Measurements from ENCODE around the gene KRT6B.

The KRT6B gene

DNA sequence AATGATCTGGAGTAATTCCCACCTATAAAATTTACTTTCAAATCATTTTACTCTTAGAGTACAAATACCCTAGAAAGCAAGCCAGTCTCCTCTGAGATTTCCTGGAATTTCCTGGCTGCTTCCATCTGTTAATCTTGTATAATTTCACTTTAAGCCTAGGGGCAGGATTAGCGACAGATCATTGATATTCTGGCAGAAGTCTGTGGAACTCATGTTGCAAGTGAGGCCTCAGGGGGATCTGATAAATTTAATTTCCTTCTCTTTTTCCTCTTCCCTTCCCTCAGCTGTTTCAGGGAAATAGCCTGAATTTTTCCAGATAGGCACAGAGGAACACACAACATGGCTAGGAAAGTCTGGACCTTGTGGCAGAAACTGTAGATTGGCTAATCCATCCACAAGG is 47.0 kb upstream of the KRT6B start:
- Histone ChIP-seq H3K27me3 (ENCODE audit: insufficient read depth, low read length, poor library complexity, severe bottlenecking) (no peaks in the 10 kb centered on the region), H3K79me2 (ENCODE audit: insufficient read depth, low read length) (no peaks in the 10 kb centered on the region), H3K9ac (ENCODE audit: low read depth, low read length, poor library complexity, severe bottlenecking) (no peak overlapping the region), H3K4me1 (ENCODE audit: insufficient read depth, low read length, poor library complexity, severe bottlenecking) (no peaks in the 10 kb centered on the region), H4K20me1 (ENCODE audit: insufficient read depth, low read length, poor library complexity, severe bottlenecking) (no peaks in the 10 kb centered on the region), H3K9me3 (ENCODE audit: insufficient read depth, low read depth, low read length) (0 out of 2 replicates have a peak, but pooled peaks cover 3% of the 10 kb centered on the region), H3K4me3 (ENCODE audit: low read length, poor library complexity, severe bottlenecking) (no peak overlapping the region), H3K4me2 (ENCODE audit: low read depth, low read length, poor library complexity, severe bottlenecking) (no peak overlapping the region), H3K9me2 (replicated peaks; ENCODE audit: low read depth, low read length) (no peaks in the 10 kb centered on the region), H3K36me3 (ENCODE audit: insufficient read depth, low read length) (no peaks in the 10 kb centered on the region), H3F3A (ENCODE audit: low read depth) (no peaks in the 10 kb centered on the region), H2AFZ (ENCODE audit: low read length) (no peak overlapping the region)
- TF ChIP-seq, protein P1, sequence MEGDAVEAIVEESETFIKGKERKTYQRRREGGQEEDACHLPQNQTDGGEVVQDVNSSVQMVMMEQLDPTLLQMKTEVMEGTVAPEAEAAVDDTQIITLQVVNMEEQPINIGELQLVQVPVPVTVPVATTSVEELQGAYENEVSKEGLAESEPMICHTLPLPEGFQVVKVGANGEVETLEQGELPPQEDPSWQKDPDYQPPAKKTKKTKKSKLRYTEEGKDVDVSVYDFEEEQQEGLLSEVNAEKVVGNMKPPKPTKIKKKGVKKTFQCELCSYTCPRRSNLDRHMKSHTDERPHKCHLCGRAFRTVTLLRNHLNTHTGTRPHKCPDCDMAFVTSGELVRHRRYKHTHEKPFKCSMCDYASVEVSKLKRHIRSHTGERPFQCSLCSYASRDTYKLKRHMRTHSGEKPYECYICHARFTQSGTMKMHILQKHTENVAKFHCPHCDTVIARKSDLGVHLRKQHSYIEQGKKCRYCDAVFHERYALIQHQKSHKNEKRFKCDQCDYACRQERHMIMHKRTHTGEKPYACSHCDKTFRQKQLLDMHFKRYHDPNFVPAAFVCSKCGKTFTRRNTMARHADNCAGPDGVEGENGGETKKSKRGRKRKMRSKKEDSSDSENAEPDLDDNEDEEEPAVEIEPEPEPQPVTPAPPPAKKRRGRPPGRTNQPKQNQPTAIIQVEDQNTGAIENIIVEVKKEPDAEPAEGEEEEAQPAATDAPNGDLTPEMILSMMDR (conservative IDR thresholded peaks at IDR 0.05; ENCODE audit: low read length) = no peak
- no peak for TF ChIP-seq EZH2phosphoT487 (IDR thresholded peaks at IDR 0.05; ENCODE audit: borderline replicate concordance)

DNA sequence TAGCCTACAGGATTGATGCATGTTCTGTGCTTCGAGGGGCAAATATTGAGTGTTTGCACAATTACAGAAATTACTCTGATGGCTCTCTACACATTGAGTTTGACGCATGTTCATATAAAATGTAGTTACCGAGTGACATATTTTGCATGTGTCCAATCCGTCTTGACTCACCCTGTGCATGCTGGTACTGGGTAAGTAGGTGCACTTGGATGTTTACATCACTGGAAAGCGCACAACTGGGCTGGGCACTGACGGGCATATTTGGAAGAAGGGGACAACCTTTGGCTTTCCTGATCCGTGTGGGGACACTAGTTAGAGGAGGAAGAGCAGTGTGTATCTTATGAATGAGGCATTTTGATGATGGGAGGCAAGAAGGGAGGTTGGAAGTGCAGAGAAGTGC is 46.0 kb upstream of the KRT6B start:
- no peaks in the 10 kb centered on the region for H3K36me3 ChIP-seq (ENCODE audit: insufficient read depth, low read length)
- no peak for TF ChIP-seq EZH2phosphoT487 (IDR thresholded peaks at IDR 0.05; ENCODE audit: borderline replicate concordance)
- TF ChIP-seq, protein P1 (conservative IDR thresholded peaks at IDR 0.05; ENCODE audit: low read length) = no peak
- H3F3A ChIP-seq (ENCODE audit: low read depth) = no peaks in the 10 kb centered on the region
- 0 out of 2 replicates have a peak, but pooled peaks cover 3% of the 10 kb centered on the region for H3K9me3 ChIP-seq (ENCODE audit: insufficient read depth, low read depth, low read length)
- no peak overlapping the region for H2AFZ ChIP-seq (ENCODE audit: low read length)
- no peaks in the 10 kb centered on the region for H3K27me3 ChIP-seq (ENCODE audit: insufficient read depth, low read length, poor library complexity, severe bottlenecking)
- H3K4me2 ChIP-seq (ENCODE audit: low read depth, low read length, poor library complexity, severe bottlenecking) = no peak overlapping the region
- H3K9ac ChIP-seq (ENCODE audit: low read depth, low read length, poor library complexity, severe bottlenecking) = no peak overlapping the region
- no peak overlapping the region for H3K4me3 ChIP-seq (ENCODE audit: low read length, poor library complexity, severe bottlenecking)
- H3K4me1 ChIP-seq (ENCODE audit: insufficient read depth, low read length, poor library complexity, severe bottlenecking) = no peaks in the 10 kb centered on the region
- no peaks in the 10 kb centered on the region for H3K79me2 ChIP-seq (ENCODE audit: insufficient read depth, low read length)
- no peaks in the 10 kb centered on the region for H3K9me2 ChIP-seq (replicated peaks; ENCODE audit: low read depth, low read length)
- H4K20me1 ChIP-seq (ENCODE audit: insufficient read depth, low read length, poor library complexity, severe bottlenecking) = no peaks in the 10 kb centered on the region

DNA sequence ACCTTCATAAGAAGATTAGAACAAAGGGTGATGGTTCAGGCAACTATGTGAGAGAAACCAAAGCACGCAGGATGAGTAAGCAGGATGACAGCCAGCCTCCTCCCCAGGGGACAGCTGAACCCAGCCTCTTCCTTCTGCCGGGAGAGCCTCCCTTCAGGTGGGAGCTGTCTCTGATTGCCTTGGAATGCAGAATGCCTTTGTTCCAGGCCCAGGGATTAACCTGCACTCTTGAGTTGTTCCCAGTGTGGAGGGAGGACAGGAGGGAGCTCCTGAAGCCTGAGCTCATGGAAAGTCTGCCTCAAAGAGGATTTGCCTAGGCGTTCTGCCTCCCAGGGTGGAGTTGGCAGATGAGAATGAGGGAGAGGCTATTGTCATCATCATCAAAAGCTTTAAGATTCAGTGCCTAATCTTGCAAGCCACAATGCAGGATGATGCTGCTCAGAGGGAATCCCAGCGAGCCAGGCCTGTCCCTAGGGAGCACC is 44.7 kb upstream of the KRT6B start:
- no peak for TF ChIP-seq EZH2phosphoT487 (IDR thresholded peaks at IDR 0.05; ENCODE audit: borderline replicate concordance)
- TF ChIP-seq, protein P1 (conservative IDR thresholded peaks at IDR 0.05; ENCODE audit: low read length) = no peak
- Histone ChIP-seq H3K9ac (ENCODE audit: low read depth, low read length, poor library complexity, severe bottlenecking) (no peak overlapping the region), H3K9me3 (ENCODE audit: insufficient read depth, low read depth, low read length) (no peaks in the 10 kb centered on the region), H3K36me3 (ENCODE audit: insufficient read depth, low read length) (no peaks in the 10 kb centered on the region), H3K9me2 (replicated peaks; ENCODE audit: low read depth, low read length) (no peaks in the 10 kb centered on the region), H4K20me1 (ENCODE audit: insufficient read depth, low read length, poor library complexity, severe bottlenecking) (no peaks in the 10 kb centered on the region), H3F3A (ENCODE audit: low read depth) (no peaks in the 10 kb centered on the region), H3K79me2 (ENCODE audit: insufficient read depth, low read length) (no peaks in the 10 kb centered on the region), H3K4me1 (ENCODE audit: insufficient read depth, low read length, poor library complexity, severe bottlenecking) (no peaks in the 10 kb centered on the region), H3K4me3 (ENCODE audit: low read length, poor library complexity, severe bottlenecking) (no peak overlapping the region), H3K27me3 (ENCODE audit: insufficient read depth, low read length, poor library complexity, severe bottlenecking) (no peaks in the 10 kb centered on the region), H3K4me2 (ENCODE audit: low read depth, low read length, poor library complexity, severe bottlenecking) (no peak overlapping the region), H2AFZ (ENCODE audit: low read length) (no peak overlapping the region)
